Myocyte (in vitro differentiated cells): ENCODE measurements around the gene NCOA1. TPM values are rescaled to one million over a fixed set of nuclear protein-coding genes. Genes with fewer than 3 reads are reported as not detected.
"Not testable (repeated sequence)": the region's sequence is repeated elsewhere in the genome, so short reads cannot be mapped to it uniquely, and the experiment has no call there.

Source experiments
- DNase-seq: peaks from one replicate; pipeline ENCODE4 v3.0.0-alpha.2; 2012; ENCODE audit warnings: low read depth
- total RNA-seq: library from RNA; depleted of rRNA; stranded (reverse); fragments of >200 nt; gene quantifications from 2 replicates; pipeline ENCODE4 v1.2.3, GENCODE V29; 2014

Gene NCOA1
- total RNA-seq, 1 donor from 2014 or later: 49.2 TPM

GRCh38 chr2:24533574-24533973 lies 42.5 kb downstream of the NCOA1 start:
- not testable (repeated sequence) for DNase-seq

GRCh38 chr2:24538720-24539119 lies 47.7 kb downstream of the NCOA1 start:
- DNase-seq: no peak

- no peak for DNase-seq
Observed at GRCh38 chr2:24539258-24539657, 48.2 kb downstream of the NCOA1 start.

GRCh38 chr2:24540011-24540477 lies 49.0 kb downstream of the NCOA1 start:
- DNase-seq: no peak

- no peak for DNase-seq
Observed at GRCh38 chr2:24541621-24542020, 50.6 kb downstream of the NCOA1 start.

- DNase-seq: no peak
Observed at GRCh38 chr2:24542269-24542872, 51.3 kb downstream of the NCOA1 start.

- DNase-seq: no peak
Observed at GRCh38 chr2:24543252-24543651, 52.2 kb downstream of the NCOA1 start.

- no peak for DNase-seq
Observed at GRCh38 chr2:24544456-24545115, 53.5 kb downstream of the NCOA1 start.

- no peak for DNase-seq
Observed at GRCh38 chr2:24546669-24547068, 55.6 kb downstream of the NCOA1 start.

- DNase-seq: no peak
Observed at GRCh38 chr2:24548058-24548457, 57.0 kb downstream of the NCOA1 start.

- not testable (repeated sequence) for DNase-seq
Observed at GRCh38 chr2:24550301-24550700, 59.2 kb downstream of the NCOA1 start.

GRCh38 chr2:24551016-24551415 lies 60.0 kb downstream of the NCOA1 start:
- no peak for DNase-seq

- no peak for DNase-seq
Observed at GRCh38 chr2:24552836-24553235, 61.8 kb downstream of the NCOA1 start.

- DNase-seq: peak; percentile 13
Observed at GRCh38 chr2:24558781-24559472, 67.9 kb downstream of the NCOA1 start.

- DNase-seq: peak; percentile 54
Observed at GRCh38 chr2:24559473-24560113, 68.5 kb downstream of the NCOA1 start.

- DNase-seq: no peak
Observed at GRCh38 chr2:24565537-24565936, 74.5 kb downstream of the NCOA1 start.

- no peak for DNase-seq
Observed at GRCh38 chr2:24566209-24566608, 75.2 kb downstream of the NCOA1 start.

GRCh38 chr2:24566630-24567029 lies 75.6 kb downstream of the NCOA1 start:
- DNase-seq: no peak

GRCh38 chr2:24568551-24568950 lies 77.5 kb downstream of the NCOA1 start:
- DNase-seq: no peak

- not testable (repeated sequence) for DNase-seq
Observed at GRCh38 chr2:24569565-24569964, 78.5 kb downstream of the NCOA1 start.

GRCh38 chr2:24570225-24570624 lies 79.2 kb downstream of the NCOA1 start:
- no peak for DNase-seq
